ENCODE data around the gene EIF4G3. TPM values are rescaled to one million over a fixed set of nuclear protein-coding genes. Genes with fewer than 3 reads are reported as not detected.

The EIF4G3 gene
- total RNA-seq, 1 experiment from 2014 or later, result 86.8 TPM

GRCh38 chr1:21041541-21041940, 135.2 kb downstream of the EIF4G3 start:
- ChIA-PET CTCF (no interaction called here), POLR2A (ENCODE audit: low non-redundant PET) (no interaction called here)
- intact Hi-C loops (cut with micrococcal nuclease; ENCODE audit: unreplicated experiment), result no loop called here
- Histone ChIP-seq H3K4me3 (ENCODE audit: low read depth, low read length, poor library complexity, severe bottlenecking) (no peak overlapping the region), H3K27ac (ENCODE audit: low read depth, low read length, poor library complexity, severe bottlenecking) (no peak overlapping the region), H3K4me1 (ENCODE audit: insufficient read depth, low read length, poor library complexity, severe bottlenecking) (peaks cover 20% of the 10 kb centered on the region), H3K27me3 (replicated peaks; ENCODE audit: insufficient read depth, low read depth, low read length, poor library complexity) (no peaks in the 10 kb centered on the region), H3K36me3 (ENCODE audit: insufficient read depth, low read length, poor library complexity, severe bottlenecking) (no peaks in the 10 kb centered on the region), H3K9me3 (ENCODE audit: low read depth, low read length, poor library complexity, severe bottlenecking) (no peaks in the 10 kb centered on the region)
- no peak for DNase-seq (ENCODE audit: low spot score)
- no peak for TF ChIP-seq CTCF (conservative IDR thresholded peaks at IDR 0.05; ENCODE audit: low read depth, low read length)
- TF ChIP-seq EZH2 (IDR thresholded peaks at IDR 0.05; ENCODE audit: borderline replicate concordance, low read depth, low read length, poor library complexity, severe bottlenecking), result no peak
- no TSS peak for BruUV-seq (replicated peaks)

- ChIA-PET CTCF (interaction anchor here (0.6 kb wide), 1 partner anchor 78 kb away, joined by 3 read pairs; no protein-coding TSS in a partner anchor), POLR2A (ENCODE audit: low non-redundant PET) (no interaction called here)
- no peak for TF ChIP-seq EZH2 (IDR thresholded peaks at IDR 0.05; ENCODE audit: borderline replicate concordance, low read depth, low read length, poor library complexity, severe bottlenecking)
- TF ChIP-seq CTCF (conservative IDR thresholded peaks at IDR 0.05; ENCODE audit: low read depth, low read length), result no peak
- H3K4me3 ChIP-seq (ENCODE audit: low read depth, low read length, poor library complexity, severe bottlenecking), result no peak overlapping the region
- H3K27me3 ChIP-seq (replicated peaks; ENCODE audit: insufficient read depth, low read depth, low read length, poor library complexity), result no peaks in the 10 kb centered on the region
- BruUV-seq (replicated peaks), result no TSS peak
- H3K4me1 ChIP-seq (ENCODE audit: insufficient read depth, low read length, poor library complexity, severe bottlenecking), result no peaks in the 10 kb centered on the region
- no peak overlapping the region for H3K27ac ChIP-seq (ENCODE audit: low read depth, low read length, poor library complexity, severe bottlenecking)
- no peaks in the 10 kb centered on the region for H3K36me3 ChIP-seq (ENCODE audit: insufficient read depth, low read length, poor library complexity, severe bottlenecking)
- DNase-seq (ENCODE audit: low spot score), result no peak
- intact Hi-C loops (cut with micrococcal nuclease; ENCODE audit: unreplicated experiment), result no loop called here
- H3K9me3 ChIP-seq (ENCODE audit: low read depth, low read length, poor library complexity, severe bottlenecking), result no peaks in the 10 kb centered on the region
Measured at GRCh38 chr1:21037091-21037490, 139.6 kb downstream of the EIF4G3 start.

- no peaks in the 10 kb centered on the region for H3K36me3 ChIP-seq (ENCODE audit: insufficient read depth, low read length, poor library complexity, severe bottlenecking)
- H3K27ac ChIP-seq (ENCODE audit: low read depth, low read length, poor library complexity, severe bottlenecking), result no peak overlapping the region
- DNase-seq (ENCODE audit: low spot score), result no peak
- ChIA-PET POLR2A (ENCODE audit: low non-redundant PET) (no interaction called here), CTCF (no interaction called here)
- TF ChIP-seq CTCF (conservative IDR thresholded peaks at IDR 0.05; ENCODE audit: low read depth, low read length) (no peak), EZH2 (IDR thresholded peaks at IDR 0.05; ENCODE audit: borderline replicate concordance, low read depth, low read length, poor library complexity, severe bottlenecking) (no peak)
- H3K4me1 ChIP-seq (ENCODE audit: insufficient read depth, low read length, poor library complexity, severe bottlenecking), result no peaks in the 10 kb centered on the region
- no peaks in the 10 kb centered on the region for H3K9me3 ChIP-seq (ENCODE audit: low read depth, low read length, poor library complexity, severe bottlenecking)
- H3K27me3 ChIP-seq (replicated peaks; ENCODE audit: insufficient read depth, low read depth, low read length, poor library complexity), result no peaks in the 10 kb centered on the region
- BruUV-seq (replicated peaks), result no TSS peak
- intact Hi-C loops (cut with micrococcal nuclease; ENCODE audit: unreplicated experiment), result no loop called here
- H3K4me3 ChIP-seq (ENCODE audit: low read depth, low read length, poor library complexity, severe bottlenecking), result no peak overlapping the region
Measured at GRCh38 chr1:21035794-21036193, 140.9 kb downstream of the EIF4G3 start.

All from A673 (cell line).